GM18498 (cell line): ENCODE data around the gene PRG3.

Experiments used
- ATAC-seq: cut with Tn5 transposase; IDR thresholded peaks from one replicate; pipeline ENCODE4 v1.9.1; 2021; ENCODE audit warnings: mild to moderate bottlenecking, moderate library complexity; ENCODE audit not compliant: unreplicated experiment

PRG3 gene, protein sequence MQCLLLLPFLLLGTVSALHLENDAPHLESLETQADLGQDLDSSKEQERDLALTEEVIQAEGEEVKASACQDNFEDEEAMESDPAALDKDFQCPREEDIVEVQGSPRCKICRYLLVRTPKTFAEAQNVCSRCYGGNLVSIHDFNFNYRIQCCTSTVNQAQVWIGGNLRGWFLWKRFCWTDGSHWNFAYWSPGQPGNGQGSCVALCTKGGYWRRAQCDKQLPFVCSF

DNA sequence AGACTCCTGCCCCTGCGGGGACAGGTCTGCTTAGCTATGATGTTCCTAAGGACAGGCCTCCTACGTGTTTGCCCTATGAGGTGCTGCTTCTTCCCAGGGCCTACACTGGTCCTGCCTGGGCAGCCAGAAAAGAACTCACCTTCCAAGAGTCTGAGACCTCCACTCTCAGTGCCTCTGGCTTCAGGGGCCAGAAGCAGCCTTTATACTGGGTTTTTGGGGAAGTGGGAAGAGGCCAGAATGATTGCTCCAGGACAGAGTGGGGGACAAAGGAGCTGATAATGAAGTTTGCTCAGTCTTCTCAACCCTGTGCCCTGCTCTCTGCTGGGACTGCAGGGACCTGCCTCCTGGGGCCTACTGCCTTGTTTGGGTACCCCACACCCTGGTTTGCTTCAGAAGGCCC lies at the start of gene PRG3:
PRG3 (minus strand) TSS at position 176 of the 400 bp plus-strand sequence. CDS start 442 bp downstream, outside the sequence.
- ATAC-seq = no peak

DNA sequence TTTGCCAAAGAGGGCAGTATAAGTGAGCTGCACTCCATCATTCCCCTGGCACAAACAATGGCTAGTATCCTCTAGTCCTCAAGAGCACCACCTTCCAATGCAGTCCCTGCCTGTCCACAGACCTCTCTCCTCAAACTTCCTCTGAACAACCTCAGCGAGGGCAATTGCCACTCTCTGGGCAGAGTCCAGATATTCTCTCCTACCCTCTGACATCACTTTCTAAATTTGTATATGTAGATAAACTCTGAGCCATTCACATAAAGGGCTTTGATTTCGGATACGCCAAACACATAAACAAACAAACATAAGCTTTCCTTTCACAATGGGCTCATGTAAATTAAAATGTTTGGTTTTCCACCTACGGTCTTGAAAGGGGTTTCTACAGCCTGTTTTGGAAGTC lies 49.0 kb upstream of the PRG3 start:
- ATAC-seq = no peak

GRCh38 chr11:57428643-57429042 lies 47.7 kb upstream of the PRG3 start:
- ATAC-seq = no peak

- ATAC-seq = no peak
Measured at GRCh38 chr11:57427727-57428082, 46.8 kb upstream of the PRG3 start.

GRCh38 chr11:57426929-57427726 lies 46.2 kb upstream of the PRG3 start, which contains the start of gene SLC43A3:
Gene SLC43A3 (minus strand): TSS chr11:57427121. CDS start chr11:57426172, 949 bp downstream.
- peak; percentile 71 for ATAC-seq

GRCh38 chr11:57426439-57426928 lies 45.5 kb upstream of the PRG3 start:
- ATAC-seq = no peak

GRCh38 chr11:57425565-57426438 lies 44.9 kb upstream of the PRG3 start:
- ATAC-seq = no peak

- ATAC-seq = peak; percentile 88
Measured at GRCh38 chr11:57424792-57425564, 44.0 kb upstream of the PRG3 start.

DNA sequence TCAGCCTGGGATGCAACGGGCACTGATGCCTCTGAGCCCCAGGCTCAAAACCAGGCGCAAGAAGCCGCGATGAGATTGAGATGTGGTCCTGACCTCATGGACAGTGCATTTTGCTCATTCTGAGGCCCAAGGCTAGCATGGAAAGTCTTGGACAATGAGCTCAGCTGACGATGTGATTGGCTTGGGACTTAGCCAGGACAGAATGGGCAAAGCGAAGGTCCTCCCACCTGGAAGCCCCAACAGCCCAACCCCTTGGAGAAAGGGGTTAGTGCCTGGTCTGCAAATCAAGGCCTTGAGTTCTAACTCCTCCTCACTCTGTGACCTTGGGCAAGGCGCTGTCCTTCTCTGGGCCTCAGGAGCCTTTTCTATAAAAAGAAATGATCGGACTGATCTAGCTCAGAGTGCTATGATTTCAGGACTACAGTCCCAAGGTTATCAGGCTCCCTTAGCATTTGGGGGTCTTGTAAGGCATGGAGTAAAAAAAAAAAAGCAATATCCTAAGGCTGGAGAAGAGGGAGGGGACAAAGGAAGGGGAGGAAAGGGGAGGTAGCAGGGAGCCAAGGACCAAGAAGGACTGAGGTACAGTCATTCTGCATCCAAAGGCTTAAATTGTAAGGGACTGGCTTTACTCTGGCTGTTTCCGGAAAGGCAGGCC lies 43.3 kb upstream of the PRG3 start:
- ATAC-seq = no peak

GRCh38 chr11:57422669-57423068 lies 41.7 kb upstream of the PRG3 start:
- ATAC-seq = no peak

GRCh38 chr11:57421805-57422204 lies 40.9 kb upstream of the PRG3 start:
- no peak for ATAC-seq

DNA sequence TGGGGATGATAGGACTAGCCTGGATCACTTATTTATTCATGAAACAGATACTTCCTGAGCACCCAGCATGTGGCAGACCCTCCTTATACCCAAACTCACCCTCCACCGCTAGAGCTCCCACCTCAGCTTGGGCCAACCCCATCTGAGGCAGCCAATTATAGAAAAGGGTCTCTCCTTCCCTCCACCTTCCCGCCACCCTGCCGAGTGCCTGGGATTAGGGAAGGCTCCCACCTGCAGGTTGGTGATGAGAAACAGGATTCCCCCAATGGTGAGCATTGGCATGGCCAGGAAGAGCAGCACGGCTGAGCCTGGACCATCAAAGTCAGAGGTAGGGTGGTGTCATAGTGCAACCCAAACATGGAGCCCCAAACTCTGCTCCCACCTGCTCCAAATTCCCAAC lies 40.1 kb upstream of the PRG3 start:
- no peak for ATAC-seq

GRCh38 chr11:57419146-57419545 lies 38.2 kb upstream of the PRG3 start:
- no peak for ATAC-seq

GRCh38 chr11:57418131-57418530 lies 37.2 kb upstream of the PRG3 start:
- ATAC-seq = no peak

GRCh38 chr11:57417056-57417455 lies 36.1 kb upstream of the PRG3 start:
- ATAC-seq = no peak

- ATAC-seq = no peak
Measured at GRCh38 chr11:57416436-57416835, 35.5 kb upstream of the PRG3 start.

- no peak for ATAC-seq
Measured at GRCh38 chr11:57414612-57415212, 33.8 kb upstream of the PRG3 start.

DNA sequence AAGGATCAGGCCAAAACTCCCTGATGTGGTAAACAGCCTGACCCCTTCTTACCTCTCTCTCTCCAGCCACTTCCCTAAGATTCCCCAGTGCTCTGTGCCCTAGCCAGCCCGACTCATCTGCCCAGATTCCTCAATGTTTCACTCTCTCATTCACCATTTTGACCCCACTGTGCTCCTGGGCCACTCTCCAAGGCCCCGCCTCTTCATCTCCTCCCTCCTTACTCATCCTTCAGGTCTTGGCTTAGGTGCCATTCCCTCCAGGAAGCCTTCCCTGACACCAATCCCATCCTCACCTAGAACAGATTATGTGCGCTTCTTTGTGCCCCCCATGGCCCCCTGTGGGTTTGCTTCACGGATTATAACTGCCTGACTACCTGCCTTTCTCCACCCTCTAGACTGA lies 32.7 kb upstream of the PRG3 start:
- no peak for ATAC-seq

GRCh38 chr11:57410287-57410686 lies 29.3 kb upstream of the PRG3 start:
- ATAC-seq = no peak
